Spleen (tissue), 11 donors: ENCODE data around the gene CRELD2. TPM values are rescaled to one million over a fixed set of nuclear protein-coding genes. Genes with fewer than 3 reads are reported as not detected.

Experiments used
- DNase-seq: peaks from one replicate; pipeline ENCODE4 v3.0.0-alpha.2; 2020
- H3K27ac ChIP-seq, 8 donors: fragments of 200-600 bp; sonication (generic) in 7 of 8; 1 replicate in 4 of 8; 2 replicates in 4 of 8; pipeline versions ENCODE4 v1.5.0 to v1.8.0; 2016 to 2021; ENCODE audit warnings: inconsistent platforms in 4 of 8, mild to moderate bottlenecking in 4 of 8, moderate library complexity in 1 of 8
- H3K27me3 ChIP-seq, 7 donors: fragments of 200-600 bp; sonication (generic) in 6 of 7; replicated peaks in 1 of 7; 1 replicate in 4 of 7; 2 replicates in 3 of 7; pipeline versions ENCODE4 v1.5.0 to v1.8.0; 2016 to 2021; ENCODE audit warnings: inconsistent platforms in 3 of 7, mild to moderate bottlenecking in 1 of 7
- H3K36me3 ChIP-seq, 6 donors: fragments of 200-600 bp; sonication (generic) in 5 of 6; 1 replicate in 4 of 6; 2 replicates in 2 of 6; pipeline versions ENCODE4 v1.5.0 to v1.8.0; 2016 to 2021; ENCODE audit warnings: inconsistent platforms in 2 of 6
- H3K4me1 ChIP-seq, 6 donors: fragments of 200-600 bp; sonication (generic) in 5 of 6; 1 replicate in 3 of 6; 2 replicates in 3 of 6; pipeline versions ENCODE4 v1.5.0 to v1.8.0; 2016 to 2021; ENCODE audit warnings: inconsistent platforms in 3 of 6
- H3K4me3 ChIP-seq, 8 donors: fragments of 200-600 bp; sonication (generic) in 7 of 8; 1 replicate in 4 of 8; 2 replicates in 4 of 8; pipeline versions ENCODE4 v1.5.0 to v1.8.0; 2016 to 2021; ENCODE audit warnings: inconsistent platforms in 4 of 8, mild to moderate bottlenecking in 4 of 8, moderate library complexity in 2 of 8
- H3K9me3 ChIP-seq, 8 donors: fragments of 200-600 bp; sonication (generic) in 7 of 8; 1 replicate in 4 of 8; 2 replicates in 4 of 8; pipeline versions ENCODE4 v1.5.0 to v1.8.0; 2016 to 2021; ENCODE audit warnings: inconsistent platforms in 4 of 8
- POLR2A ChIP-seq, 3 donors: fragments of 450-650 bp; IDR thresholded peaks; one replicate each; pipeline ENCODE4 v1.5.1; 2017; ENCODE audit warnings: antibody characterized with exemption in 3 of 3, mild to moderate bottlenecking in 1 of 3
- POLR2AphosphoS5 ChIP-seq, 3 donors: sonication (generic); formaldehyde crosslinking; IDR thresholded peaks; one replicate each; pipeline ENCODE4 v1.5.1; 2017; ENCODE audit warnings: antibody characterized with exemption in 3 of 3
- WGBS, 5 donors: extraction: QIAGEN DNeasy Blood & Tissue Kit in 3 of 5; methylation state at CpG; one replicate each; pipeline versions ENCODE4 v1.1.5 to v1.1.7; 2013 to 2018; 5-methylcytosine and 5-hydroxymethylcytosine counted together
- intact Hi-C: fragments of 100-400 bp; cut with DNase I; formaldehyde crosslinking; loops from one replicate; pipeline ENCODE4 v1.15.0; 2023; ENCODE audit warnings: low total_unique reads
- polyA plus RNA-seq, 3 donors: library from polyadenylated mRNA; stranded (reverse); fragments of 200-250 nt; gene quantifications; one replicate each; pipeline ENCODE4 v1.2.1, GENCODE V29; 2013
- total RNA-seq, 7 donors: library from RNA; depleted of rRNA in 3 of 7; stranded (reverse); fragments of >200 nt in 3 of 7; fragmentation: NEBNext Ultra II Directional in 4 of 7; extraction: Animal tissue kit (Norgen Biotek cat#: 25700) in 4 of 7; gene quantifications; one replicate each; pipeline versions ENCODE4 v1.1.0 to v1.2.1, GENCODE V29; 2016 to 2021
- TF ChIP-seq, protein P1 (sequence below), 11 experiments: fragments of 200-600 bp in 7 of 11; fragments of 450-650 bp in 4 of 11; sonication (generic) in 4 of 11; IDR thresholded peaks in 8 of 11; conservative IDR thresholded peaks in 3 of 11; 1 replicate in 7 of 11; 2 replicates in 4 of 11; pipeline versions ENCODE4 v1.4.0 to v1.8.0; 2016 to 2021; ENCODE audit warnings: antibody characterized with exemption in 11 of 11, inconsistent platforms in 4 of 11, mild to moderate bottlenecking in 1 of 11
- donor health status: healthy with polysubstance abuse.
- donor health status: DM: no; HTN: no; CAD: no; lungs with moderate emphysema.
- donor health status: DM: no; HTN: no; CAD: no.
- donor health status: Bipolar disorder and iron deficiency.
- donor health status: healthy.
- donor health status: DM: no; HTN: no; CAD: no.
- donor health status: DM: yes; HTN: yes; CAD: no.

The CRELD2 gene
- total and polyA plus RNA-seq, 10 donors: 16.2 to 46.3 (median 34.9) TPM

DNA sequence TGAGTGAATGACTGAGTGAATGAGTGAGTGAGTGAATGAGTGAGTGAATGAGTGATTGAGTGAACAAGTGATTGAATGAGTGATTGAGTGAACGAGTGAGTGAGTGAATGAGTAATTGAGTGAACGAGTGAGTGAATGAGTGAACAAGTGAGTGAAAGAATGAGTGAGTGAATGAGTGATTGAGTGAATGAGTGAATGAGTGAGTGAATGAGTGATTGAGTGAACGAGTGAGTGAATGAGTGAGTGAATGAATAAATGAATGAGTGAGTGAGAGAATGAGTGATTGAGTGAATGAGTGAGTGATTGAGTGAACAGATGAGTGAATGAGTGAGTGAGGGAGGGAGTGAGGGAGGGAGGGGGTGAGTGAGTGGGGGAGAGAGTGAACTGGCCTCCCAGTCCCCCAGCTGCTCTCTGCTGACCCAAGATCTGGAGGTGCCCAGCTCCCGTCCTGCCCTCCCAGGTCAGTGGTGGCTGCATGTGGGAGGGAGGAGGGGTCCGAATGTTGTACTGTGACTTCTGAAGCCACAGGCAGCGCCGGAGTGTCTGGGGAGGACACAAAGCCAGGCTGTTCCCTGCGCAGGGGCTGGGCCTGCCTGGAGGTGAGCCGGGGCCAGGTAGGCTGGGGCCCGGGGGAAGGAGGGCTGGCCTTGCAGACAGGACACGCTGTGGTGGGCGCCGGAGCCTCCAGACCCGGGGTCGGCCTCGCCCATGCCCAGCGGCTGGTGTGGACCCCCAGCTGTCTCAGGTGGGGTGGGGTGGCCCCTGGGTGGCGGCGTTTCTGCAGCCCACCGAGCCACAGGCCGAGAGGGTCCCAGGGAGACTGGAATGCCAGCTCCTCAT is 24.4 kb downstream of the CRELD2 start:
- DNase-seq: no peak
- no peaks in the 10 kb centered on the region for H3K27me3 ChIP-seq
- intact Hi-C loops: no loop called here
- TF ChIP-seq POLR2AphosphoS5 (IDR thresholded peaks at IDR 0.05) (no peak), POLR2A (IDR thresholded peaks at IDR 0.05) (no peak)
- TF ChIP-seq, protein P1, sequence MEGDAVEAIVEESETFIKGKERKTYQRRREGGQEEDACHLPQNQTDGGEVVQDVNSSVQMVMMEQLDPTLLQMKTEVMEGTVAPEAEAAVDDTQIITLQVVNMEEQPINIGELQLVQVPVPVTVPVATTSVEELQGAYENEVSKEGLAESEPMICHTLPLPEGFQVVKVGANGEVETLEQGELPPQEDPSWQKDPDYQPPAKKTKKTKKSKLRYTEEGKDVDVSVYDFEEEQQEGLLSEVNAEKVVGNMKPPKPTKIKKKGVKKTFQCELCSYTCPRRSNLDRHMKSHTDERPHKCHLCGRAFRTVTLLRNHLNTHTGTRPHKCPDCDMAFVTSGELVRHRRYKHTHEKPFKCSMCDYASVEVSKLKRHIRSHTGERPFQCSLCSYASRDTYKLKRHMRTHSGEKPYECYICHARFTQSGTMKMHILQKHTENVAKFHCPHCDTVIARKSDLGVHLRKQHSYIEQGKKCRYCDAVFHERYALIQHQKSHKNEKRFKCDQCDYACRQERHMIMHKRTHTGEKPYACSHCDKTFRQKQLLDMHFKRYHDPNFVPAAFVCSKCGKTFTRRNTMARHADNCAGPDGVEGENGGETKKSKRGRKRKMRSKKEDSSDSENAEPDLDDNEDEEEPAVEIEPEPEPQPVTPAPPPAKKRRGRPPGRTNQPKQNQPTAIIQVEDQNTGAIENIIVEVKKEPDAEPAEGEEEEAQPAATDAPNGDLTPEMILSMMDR (IDR thresholded peaks at IDR 0.05 in 8 of 11, conservative IDR thresholded peaks at IDR 0.05 in 3 of 11): no peak
- H3K36me3 ChIP-seq: no peaks in the 10 kb centered on the region
- peaks cover 4 to 44% (median 22%) of the 10 kb centered on the region in 6 donors for H3K4me1 ChIP-seq
- H3K9me3 ChIP-seq: peaks cover 0 to 7% (median 0%) of the 10 kb centered on the region in 8 donors
- WGBS, 5 donors: 86 to 96% (median 92%) methylated on average over 12 to 21 of the region's 21 CpGs
- peak overlapping the region in 3 of 8 donors; percentile 51 to 87 (median 56) for H3K27ac ChIP-seq
- H3K4me3 ChIP-seq: no peak overlapping the region

DNA sequence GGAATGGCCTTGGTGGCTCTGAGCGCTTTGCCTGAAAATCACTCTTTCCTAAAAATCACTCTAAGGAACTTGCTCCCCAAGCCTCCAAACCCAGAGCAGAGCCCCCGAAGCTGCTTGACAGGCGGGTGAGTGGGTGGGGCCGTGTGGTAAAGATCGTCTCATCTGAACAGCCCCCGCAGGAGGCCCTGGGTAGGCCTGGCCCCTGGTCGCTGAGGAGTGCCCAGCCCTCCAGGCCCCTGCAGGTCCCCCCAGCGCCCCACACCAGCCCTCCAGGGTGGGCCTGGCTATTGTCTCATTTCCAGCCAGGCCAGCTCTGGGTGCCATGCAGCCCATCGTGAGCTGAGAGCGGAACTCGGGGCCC is 25.0 kb downstream of the CRELD2 start:
- peak overlapping the region in 3 of 8 donors; percentile 51 to 87 (median 56) for H3K27ac ChIP-seq
- 74 to 93% (median 82%) methylated on average over 6 to 11 of the region's 11 CpGs for WGBS, 5 donors
- peak overlapping the region in 1 of 8 donors; percentile 58 for H3K4me3 ChIP-seq
- no peaks in the 10 kb centered on the region for H3K36me3 ChIP-seq
- no peaks in the 10 kb centered on the region for H3K27me3 ChIP-seq
- no peak for DNase-seq
- H3K9me3 ChIP-seq: peaks cover 0 to 7% (median 0%) of the 10 kb centered on the region in 8 donors
- peaks cover 4 to 38% (median 17%) of the 10 kb centered on the region in 6 donors for H3K4me1 ChIP-seq
- TF ChIP-seq POLR2AphosphoS5 (IDR thresholded peaks at IDR 0.05) (no peak), POLR2A (IDR thresholded peaks at IDR 0.05) (no peak)
- TF ChIP-seq, protein P1 (IDR thresholded peaks at IDR 0.05 in 8 of 11, conservative IDR thresholded peaks at IDR 0.05 in 3 of 11): no peak
- intact Hi-C loops: no loop called here

DNA sequence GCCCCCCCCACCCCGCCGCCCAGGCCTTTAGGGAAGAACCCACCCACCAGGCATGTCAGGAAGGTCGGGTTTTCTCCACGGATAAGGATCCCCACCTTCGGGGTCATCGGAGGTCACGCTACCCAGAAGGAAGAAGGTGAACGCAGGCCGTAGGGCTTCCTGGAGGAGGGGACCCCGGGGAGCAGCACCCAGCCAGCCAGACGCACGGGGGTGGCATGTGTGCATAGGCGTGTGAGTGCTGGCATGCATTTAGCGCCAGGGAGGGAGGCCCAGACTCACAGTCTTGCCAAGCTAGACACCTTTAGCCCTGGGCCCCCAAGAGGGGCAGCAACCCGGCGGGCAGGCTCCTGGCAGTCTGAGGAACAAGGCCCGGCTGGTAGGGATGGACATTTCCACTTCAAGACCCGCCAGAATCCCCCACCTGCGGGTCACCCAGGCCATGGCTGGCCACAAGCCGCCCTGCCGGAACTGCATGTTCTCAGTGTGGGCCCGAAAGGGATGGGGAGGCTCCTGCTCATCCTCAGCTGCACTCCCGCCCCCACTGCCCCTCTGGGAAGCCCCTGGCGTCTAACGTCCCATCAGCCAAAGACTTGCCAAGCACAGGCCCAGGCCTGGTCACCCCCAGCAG is 25.5 kb downstream of the CRELD2 start:
- peaks cover 2 to 33% (median 12%) of the 10 kb centered on the region in 6 donors for H3K4me1 ChIP-seq
- H3K36me3 ChIP-seq: no peaks in the 10 kb centered on the region
- intact Hi-C loops: no loop called here
- peaks cover 0 to 7% (median 0%) of the 10 kb centered on the region in 8 donors for H3K9me3 ChIP-seq
- 86 to 90% (median 89%) methylated on average over 16 to 25 of the region's 25 CpGs for WGBS, 5 donors
- TF ChIP-seq POLR2A (IDR thresholded peaks at IDR 0.05) (no peak), POLR2AphosphoS5 (IDR thresholded peaks at IDR 0.05) (peak in 1 of 3 donors; percentile 38)
- TF ChIP-seq, protein P1 (IDR thresholded peaks at IDR 0.05 in 8 of 11, conservative IDR thresholded peaks at IDR 0.05 in 3 of 11): no peak
- H3K4me3 ChIP-seq: peak overlapping the region in 1 of 8 donors; percentile 58
- DNase-seq: no peak
- H3K27me3 ChIP-seq: no peaks in the 10 kb centered on the region
- peak overlapping the region in 7 of 8 donors; percentile 25 to 87 (median 51) for H3K27ac ChIP-seq
